ENCODE measurements around the gene PPP1R36.
"Not testable (repeated sequence)": the region's sequence is repeated elsewhere in the genome, so short reads cannot be mapped to it uniquely, and the experiment has no call there.

PPP1R36 gene

GRCh38 chr14:64614166-64614565, 64.4 kb downstream of the PPP1R36 start:
- H3K4me3 ChIP-seq (ENCODE audit: low read depth, low read length) = no peak overlapping the region
- TF ChIP-seq CTCF (IDR thresholded peaks at IDR 0.05; ENCODE audit: borderline replicate concordance, insufficient read depth, low read depth, low read length) = no peak

GRCh38 chr14:64614805-64615391, 65.1 kb downstream of the PPP1R36 start:
- no peak overlapping the region for H3K4me3 ChIP-seq (ENCODE audit: low read depth, low read length)
- no peak for TF ChIP-seq CTCF (IDR thresholded peaks at IDR 0.05; ENCODE audit: borderline replicate concordance, insufficient read depth, low read depth, low read length)

GRCh38 chr14:64617872-64618408, 68.2 kb downstream of the PPP1R36 start:
- H3K4me3 ChIP-seq (ENCODE audit: low read depth, low read length) = not testable (repeated sequence)

- no peak overlapping the region for H3K4me3 ChIP-seq (ENCODE audit: low read depth, low read length)
- TF ChIP-seq CTCF (IDR thresholded peaks at IDR 0.05; ENCODE audit: borderline replicate concordance, insufficient read depth, low read depth, low read length) = no peak
Observed at GRCh38 chr14:64620910-64621309, 71.1 kb downstream of the PPP1R36 start.

GRCh38 chr14:64623554-64624165, 73.9 kb downstream of the PPP1R36 start:
- no peak for TF ChIP-seq CTCF (IDR thresholded peaks at IDR 0.05; ENCODE audit: borderline replicate concordance, insufficient read depth, low read depth, low read length)

GRCh38 chr14:64625386-64626232, 75.8 kb downstream of the PPP1R36 start:
- no peak for TF ChIP-seq CTCF (IDR thresholded peaks at IDR 0.05; ENCODE audit: borderline replicate concordance, insufficient read depth, low read depth, low read length)
- H3K4me3 ChIP-seq (ENCODE audit: low read depth, low read length) = no peak overlapping the region

More at GRCh38 chr14:64623554-64624165, 73.9 kb downstream of the PPP1R36 start:
- H3K4me3 ChIP-seq (ENCODE audit: low read depth, low read length) = no peak overlapping the region

GRCh38 chr14:64628940-64629408, 79.2 kb downstream of the PPP1R36 start:
- H3K4me3 ChIP-seq (ENCODE audit: low read depth, low read length) = no peak overlapping the region
- no peak for TF ChIP-seq CTCF (IDR thresholded peaks at IDR 0.05; ENCODE audit: borderline replicate concordance, insufficient read depth, low read depth, low read length)

Data from GM12875 (cell line).